ENCODE measurements around the gene MOB3B.

Gene MOB3B

DNA sequence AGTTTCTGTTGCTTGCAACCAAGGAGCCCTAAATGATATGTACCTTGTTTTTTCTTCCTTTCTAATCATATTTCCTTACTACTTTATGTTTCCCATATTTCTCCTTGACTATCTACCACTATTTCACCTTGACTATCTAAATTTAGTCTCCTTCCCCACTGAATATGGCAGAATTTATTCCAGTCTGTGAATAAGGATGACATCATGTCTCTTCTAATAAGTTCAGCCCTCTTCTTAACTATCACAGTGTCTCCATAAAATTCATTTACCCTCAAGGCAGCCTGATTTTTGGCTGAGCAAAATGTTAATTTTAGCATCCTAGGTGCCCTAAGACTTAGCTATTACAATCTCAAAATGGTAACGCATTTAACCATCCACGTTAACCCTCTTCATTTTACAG is 133.1 kb downstream of the MOB3B start:
- TF ChIP-seq, protein P1, sequence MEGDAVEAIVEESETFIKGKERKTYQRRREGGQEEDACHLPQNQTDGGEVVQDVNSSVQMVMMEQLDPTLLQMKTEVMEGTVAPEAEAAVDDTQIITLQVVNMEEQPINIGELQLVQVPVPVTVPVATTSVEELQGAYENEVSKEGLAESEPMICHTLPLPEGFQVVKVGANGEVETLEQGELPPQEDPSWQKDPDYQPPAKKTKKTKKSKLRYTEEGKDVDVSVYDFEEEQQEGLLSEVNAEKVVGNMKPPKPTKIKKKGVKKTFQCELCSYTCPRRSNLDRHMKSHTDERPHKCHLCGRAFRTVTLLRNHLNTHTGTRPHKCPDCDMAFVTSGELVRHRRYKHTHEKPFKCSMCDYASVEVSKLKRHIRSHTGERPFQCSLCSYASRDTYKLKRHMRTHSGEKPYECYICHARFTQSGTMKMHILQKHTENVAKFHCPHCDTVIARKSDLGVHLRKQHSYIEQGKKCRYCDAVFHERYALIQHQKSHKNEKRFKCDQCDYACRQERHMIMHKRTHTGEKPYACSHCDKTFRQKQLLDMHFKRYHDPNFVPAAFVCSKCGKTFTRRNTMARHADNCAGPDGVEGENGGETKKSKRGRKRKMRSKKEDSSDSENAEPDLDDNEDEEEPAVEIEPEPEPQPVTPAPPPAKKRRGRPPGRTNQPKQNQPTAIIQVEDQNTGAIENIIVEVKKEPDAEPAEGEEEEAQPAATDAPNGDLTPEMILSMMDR (IDR thresholded peaks at IDR 0.05; ENCODE audit: insufficient read depth, low read depth, low read length, missing control alignments) = no peak
- H3K4me3 ChIP-seq (ENCODE audit: low read depth, low read length) = no peak overlapping the region
- no peak for DNase-seq (ENCODE audit: low read depth)

DNA sequence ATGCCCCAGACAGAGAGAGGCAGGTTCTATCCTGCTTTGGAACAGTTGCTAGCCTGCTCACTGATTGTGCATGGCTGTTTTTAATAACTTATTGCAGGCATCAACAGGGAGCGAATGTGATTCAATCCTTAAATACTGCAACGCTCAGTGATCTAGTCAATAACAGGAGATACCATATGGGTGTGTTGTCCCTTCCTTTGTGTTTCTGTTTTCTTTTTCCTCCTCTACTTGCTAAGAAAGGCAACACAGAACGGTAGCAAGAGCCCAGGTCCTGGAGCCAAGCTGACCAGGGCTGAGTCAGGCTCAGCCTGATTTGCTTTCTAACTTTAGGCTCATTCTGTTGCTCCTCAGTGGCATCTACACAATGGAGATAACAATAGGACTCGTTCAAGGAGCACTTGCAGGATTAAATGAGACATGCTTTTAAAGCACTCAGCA is 134.1 kb downstream of the MOB3B start:
- TF ChIP-seq, protein P1 (IDR thresholded peaks at IDR 0.05; ENCODE audit: insufficient read depth, low read depth, low read length, missing control alignments) = no peak
- H3K4me3 ChIP-seq (ENCODE audit: low read depth, low read length) = no peak overlapping the region
- DNase-seq (ENCODE audit: low read depth) = no peak

DNA sequence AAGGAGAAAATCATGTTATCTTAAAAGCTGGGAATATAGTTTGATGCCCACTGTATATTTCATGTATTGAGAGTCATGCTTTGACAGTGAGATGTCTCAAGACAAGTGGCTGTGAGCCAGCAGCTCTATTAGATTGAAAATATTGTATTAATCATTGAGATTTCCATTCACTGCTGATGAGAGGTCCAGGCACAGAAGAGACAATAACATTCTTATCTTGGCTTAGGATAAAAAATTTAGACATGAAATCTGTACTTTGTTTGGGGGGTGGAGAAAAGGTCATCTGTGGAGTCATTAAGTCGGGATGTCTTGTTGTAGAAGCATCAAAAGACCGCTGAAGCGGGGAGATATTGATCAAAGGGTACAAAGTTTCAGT is 134.8 kb downstream of the MOB3B start:
- H3K4me3 ChIP-seq (ENCODE audit: low read depth, low read length) = no peak overlapping the region
- TF ChIP-seq, protein P1 (IDR thresholded peaks at IDR 0.05; ENCODE audit: insufficient read depth, low read depth, low read length, missing control alignments) = no peak
- DNase-seq (ENCODE audit: low read depth) = no peak

DNA sequence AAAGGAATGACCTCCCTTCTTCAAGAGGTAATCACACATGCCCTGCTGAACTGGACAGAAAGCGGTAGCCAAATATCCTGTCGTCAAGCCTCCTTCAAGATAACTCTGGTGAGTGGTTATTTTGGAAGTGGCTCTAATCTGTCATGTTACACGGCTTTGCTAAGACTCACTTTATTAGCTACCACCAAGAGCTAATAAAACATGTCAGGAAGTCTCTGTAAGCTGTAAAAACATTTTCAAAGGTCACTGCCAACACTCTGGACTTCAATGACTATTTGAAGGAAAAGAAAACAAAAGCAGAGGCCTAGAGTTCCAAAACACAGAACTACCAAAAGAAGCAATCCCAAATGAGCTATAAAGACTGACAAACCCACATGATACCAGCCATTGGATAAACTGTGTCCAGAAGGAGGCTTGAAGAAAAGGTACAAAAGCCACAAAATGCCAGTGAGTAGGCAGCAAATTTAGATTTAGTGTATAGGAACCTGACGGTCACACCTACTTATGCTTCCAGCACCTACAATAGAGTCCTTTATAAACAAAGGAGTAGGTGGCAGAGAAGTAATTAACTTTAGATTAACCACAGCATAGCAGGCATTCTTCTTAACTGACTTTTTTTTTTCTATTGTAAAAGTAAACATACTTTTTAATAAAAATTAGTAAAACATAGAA is 135.3 kb downstream of the MOB3B start:
- no peak for DNase-seq (ENCODE audit: low read depth)
- TF ChIP-seq, protein P1 (IDR thresholded peaks at IDR 0.05; ENCODE audit: insufficient read depth, low read depth, low read length, missing control alignments) = no peak
- H3K4me3 ChIP-seq (ENCODE audit: low read depth, low read length) = no peak overlapping the region

DNA sequence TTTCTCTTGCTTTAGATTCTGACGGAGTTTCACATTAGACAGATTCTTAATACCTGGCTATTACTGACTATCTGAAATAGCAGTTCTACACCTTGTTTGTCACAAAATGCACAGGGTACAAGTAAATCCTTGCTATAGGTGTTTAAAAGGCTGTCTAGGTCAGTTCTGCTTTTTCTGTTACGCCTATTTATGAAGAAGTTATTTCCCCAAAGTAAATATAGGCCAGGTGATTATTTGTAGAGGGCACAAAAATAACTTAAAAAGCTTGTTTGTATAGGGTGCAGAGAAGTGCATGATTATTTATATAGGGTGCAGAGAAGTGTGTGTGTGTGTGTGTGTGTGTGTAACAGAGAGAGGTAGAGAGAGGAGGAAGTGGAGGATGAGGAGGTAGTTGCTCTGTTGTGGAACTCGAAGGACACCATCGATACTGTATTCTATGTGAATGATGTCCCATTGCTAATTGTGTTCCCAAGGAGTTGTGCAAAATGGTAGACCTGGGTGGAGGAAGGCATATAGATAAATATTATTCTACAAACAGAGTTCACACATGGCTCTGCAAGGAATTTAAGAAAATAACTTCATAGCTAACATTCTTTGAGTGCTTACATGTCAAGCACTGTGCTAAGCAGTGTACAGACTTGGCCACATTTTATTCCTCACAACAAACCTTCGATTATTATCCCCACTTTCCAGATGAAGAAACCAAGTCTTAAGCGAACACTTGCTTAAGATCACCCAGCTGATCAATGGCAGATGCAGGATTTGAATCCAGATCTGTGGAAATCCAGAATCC is 136.4 kb downstream of the MOB3B start:
- H3K4me3 ChIP-seq (ENCODE audit: low read depth, low read length) = no peak overlapping the region
- no peak for DNase-seq (ENCODE audit: low read depth)
- TF ChIP-seq, protein P1 (IDR thresholded peaks at IDR 0.05; ENCODE audit: insufficient read depth, low read depth, low read length, missing control alignments) = no peak

DNA sequence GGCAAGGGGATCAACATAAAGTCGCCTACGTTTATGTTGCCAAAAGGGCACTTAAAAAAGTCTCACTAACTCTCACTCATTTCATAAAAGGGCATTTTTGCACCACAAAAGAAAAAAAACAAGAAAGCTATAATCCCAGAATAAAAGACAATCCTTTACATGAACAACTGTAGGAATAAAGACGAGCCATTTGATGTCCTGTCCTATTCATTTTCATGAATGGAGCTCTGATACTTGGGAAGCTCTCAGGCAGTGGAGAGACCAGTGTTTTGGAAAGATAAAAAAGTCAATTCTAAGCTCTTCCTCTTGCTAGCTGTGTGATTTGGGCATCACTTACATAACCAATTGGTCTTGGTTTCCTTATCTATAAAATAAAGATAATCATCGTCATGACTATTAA is 137.2 kb downstream of the MOB3B start:
- DNase-seq (ENCODE audit: low read depth) = no peak
- TF ChIP-seq, protein P1 (IDR thresholded peaks at IDR 0.05; ENCODE audit: insufficient read depth, low read depth, low read length, missing control alignments) = no peak
- no peak overlapping the region for H3K4me3 ChIP-seq (ENCODE audit: low read depth, low read length)
